ENCODE measurements around the gene PFKFB4.

The PFKFB4 gene

GRCh38 chr3:48556796-48557626 lies at the start of gene PFKFB4:
TSS of gene PFKFB4 (minus strand) at chr3:48556803. CDS start at chr3:48556777, 26 bp downstream.
- Mint-ChIP-seq H3K4me3 (peak within 1 kb of the TSS; percentile 94), H3K27ac (peak within 1 kb of the TSS; percentile 72), H3K36me3 (ENCODE audit: low read depth) (peaks cover 11% of the 10 kb centered on the region), H3K4me1 (ENCODE audit: low read depth) (peaks cover 42% of the 10 kb centered on the region), H3K9me3 (no peaks in the 10 kb centered on the region), H3K27me3 (ENCODE audit: low read depth) (no peaks in the 10 kb centered on the region)

- Mint-ChIP-seq H3K36me3 (ENCODE audit: low read depth) (peaks cover 28% of the 10 kb centered on the region), H3K4me1 (ENCODE audit: low read depth) (no peaks in the 10 kb centered on the region), H3K27ac (no peak overlapping the region), H3K9me3 (no peaks in the 10 kb centered on the region), H3K4me3 (no peak overlapping the region), H3K27me3 (ENCODE audit: low read depth) (no peaks in the 10 kb centered on the region)
Measured at GRCh38 chr3:48601622-48601994, 45.0 kb upstream of the PFKFB4 start.

- Mint-ChIP-seq H3K4me1 (ENCODE audit: low read depth) (no peaks in the 10 kb centered on the region), H3K4me3 (no peak overlapping the region), H3K27ac (no peak overlapping the region), H3K36me3 (ENCODE audit: low read depth) (peaks cover 27% of the 10 kb centered on the region), H3K27me3 (ENCODE audit: low read depth) (peaks cover 3% of the 10 kb centered on the region), H3K9me3 (no peaks in the 10 kb centered on the region)
Measured at GRCh38 chr3:48600711-48601621, 44.4 kb upstream of the PFKFB4 start.

GRCh38 chr3:48599509-48600285 lies 43.1 kb upstream of the PFKFB4 start:
- no peaks in the 10 kb centered on the region for H3K9me3 Mint-ChIP-seq

GRCh38 chr3:48599077-48599501 lies 42.5 kb upstream of the PFKFB4 start:
- Mint-ChIP-seq H3K4me3 (no peak overlapping the region), H3K4me1 (ENCODE audit: low read depth) (no peaks in the 10 kb centered on the region), H3K9me3 (no peaks in the 10 kb centered on the region), H3K27me3 (ENCODE audit: low read depth) (peaks cover 12% of the 10 kb centered on the region), H3K36me3 (ENCODE audit: low read depth) (peaks cover 16% of the 10 kb centered on the region), H3K27ac (no peak overlapping the region)

More at GRCh38 chr3:48599509-48600285, 43.1 kb upstream of the PFKFB4 start:
- no peak overlapping the region for H3K27ac Mint-ChIP-seq
- H3K4me1 Mint-ChIP-seq (ENCODE audit: low read depth): no peaks in the 10 kb centered on the region
- peaks cover 21% of the 10 kb centered on the region for H3K36me3 Mint-ChIP-seq (ENCODE audit: low read depth)
- H3K27me3 Mint-ChIP-seq (ENCODE audit: low read depth): peaks cover 6% of the 10 kb centered on the region
- no peak overlapping the region for H3K4me3 Mint-ChIP-seq

GRCh38 chr3:48598323-48599076 lies 41.9 kb upstream of the PFKFB4 start:
- H3K27ac Mint-ChIP-seq: no peak overlapping the region
- H3K9me3 Mint-ChIP-seq: no peaks in the 10 kb centered on the region
- H3K4me1 Mint-ChIP-seq (ENCODE audit: low read depth): no peaks in the 10 kb centered on the region
- H3K4me3 Mint-ChIP-seq: no peak overlapping the region
- peaks cover 13% of the 10 kb centered on the region for H3K27me3 Mint-ChIP-seq (ENCODE audit: low read depth)
- peaks cover 16% of the 10 kb centered on the region for H3K36me3 Mint-ChIP-seq (ENCODE audit: low read depth)

- H3K4me3 Mint-ChIP-seq: no peak overlapping the region
- peaks cover 10% of the 10 kb centered on the region for H3K36me3 Mint-ChIP-seq (ENCODE audit: low read depth)
- H3K9me3 Mint-ChIP-seq: no peaks in the 10 kb centered on the region
- no peaks in the 10 kb centered on the region for H3K4me1 Mint-ChIP-seq (ENCODE audit: low read depth)
- H3K27ac Mint-ChIP-seq: no peak overlapping the region
- H3K27me3 Mint-ChIP-seq (ENCODE audit: low read depth): peaks cover 13% of the 10 kb centered on the region
Measured at GRCh38 chr3:48597408-48597800, 40.8 kb upstream of the PFKFB4 start.

- no peak overlapping the region for H3K4me3 Mint-ChIP-seq
- H3K9me3 Mint-ChIP-seq: no peaks in the 10 kb centered on the region
- H3K36me3 Mint-ChIP-seq (ENCODE audit: low read depth): peaks cover 10% of the 10 kb centered on the region
- H3K27me3 Mint-ChIP-seq (ENCODE audit: low read depth): peaks cover 13% of the 10 kb centered on the region
- H3K4me1 Mint-ChIP-seq (ENCODE audit: low read depth): no peaks in the 10 kb centered on the region
- no peak overlapping the region for H3K27ac Mint-ChIP-seq
Measured at GRCh38 chr3:48596676-48597407, 40.2 kb upstream of the PFKFB4 start.

GRCh38 chr3:48596157-48596556 lies 39.6 kb upstream of the PFKFB4 start:
- no peak overlapping the region for H3K27ac Mint-ChIP-seq
- peaks cover 10% of the 10 kb centered on the region for H3K36me3 Mint-ChIP-seq (ENCODE audit: low read depth)
- peaks cover 14% of the 10 kb centered on the region for H3K27me3 Mint-ChIP-seq (ENCODE audit: low read depth)
- H3K4me1 Mint-ChIP-seq (ENCODE audit: low read depth): no peaks in the 10 kb centered on the region
- H3K4me3 Mint-ChIP-seq: no peak overlapping the region
- H3K9me3 Mint-ChIP-seq: no peaks in the 10 kb centered on the region

GRCh38 chr3:48595526-48596121 lies 39.0 kb upstream of the PFKFB4 start:
- Mint-ChIP-seq H3K4me3 (no peak overlapping the region), H3K36me3 (ENCODE audit: low read depth) (peaks cover 7% of the 10 kb centered on the region), H3K27ac (no peak overlapping the region), H3K9me3 (no peaks in the 10 kb centered on the region), H3K4me1 (ENCODE audit: low read depth) (no peaks in the 10 kb centered on the region), H3K27me3 (ENCODE audit: low read depth) (peaks cover 18% of the 10 kb centered on the region)

- Mint-ChIP-seq H3K4me3 (no peak within 1 kb of the TSS), H3K27ac (no peak within 1 kb of the TSS), H3K4me1 (ENCODE audit: low read depth) (no peaks in the 10 kb centered on the region), H3K9me3 (no peaks in the 10 kb centered on the region), H3K27me3 (ENCODE audit: low read depth) (peaks cover 18% of the 10 kb centered on the region), H3K36me3 (ENCODE audit: low read depth) (peaks cover 5% of the 10 kb centered on the region)
Measured at GRCh38 chr3:48595075-48595525, 38.5 kb upstream of the PFKFB4 start, which contains the start of gene COL7A1. TSS of gene COL7A1 (minus strand) at chr3:48595329. CDS start at chr3:48595159, 170 bp downstream.

- peaks cover 18% of the 10 kb centered on the region for H3K27me3 Mint-ChIP-seq (ENCODE audit: low read depth)
- H3K4me3 Mint-ChIP-seq: no peak overlapping the region
- H3K27ac Mint-ChIP-seq: no peak overlapping the region
- H3K36me3 Mint-ChIP-seq (ENCODE audit: low read depth): peaks cover 2% of the 10 kb centered on the region
- no peaks in the 10 kb centered on the region for H3K4me1 Mint-ChIP-seq (ENCODE audit: low read depth)
- no peaks in the 10 kb centered on the region for H3K9me3 Mint-ChIP-seq
Measured at GRCh38 chr3:48594417-48595049, 37.9 kb upstream of the PFKFB4 start.
